Sigmoid colon (tissue), 7 donors: ENCODE measurements around the gene TPSD1. TPM values are rescaled to one million over a fixed set of nuclear protein-coding genes. Genes with fewer than 3 reads are reported as not detected.
"Not testable (repeated sequence)": the region's sequence is repeated elsewhere in the genome, so short reads cannot be mapped to it uniquely, and the experiment has no call there.

Experiments used
- DNase-seq: peaks from one replicate; pipeline ENCODE4 v3.0.0-alpha.2; 2019
- H3K27ac ChIP-seq, 4 donors: fragments of 200-600 bp; sonication (generic); one replicate each; pipeline ENCODE4 v1.5.1; 2016 to 2019; ENCODE audit warnings: mild to moderate bottlenecking in 1 of 4
- H3K27me3 ChIP-seq, 3 donors: fragments of 200-600 bp; sonication (generic); one replicate each; pipeline ENCODE4 v1.5.1; 2019; ENCODE audit warnings: mild to moderate bottlenecking in 1 of 3
- H3K36me3 ChIP-seq, 4 donors: fragments of 200-600 bp; sonication (generic); one replicate each; pipeline ENCODE4 v1.5.1; 2016 to 2019
- H3K4me1 ChIP-seq, 4 donors: fragments of 200-600 bp; sonication (generic); one replicate each; pipeline ENCODE4 v1.5.1; 2017 to 2019
- H3K4me3 ChIP-seq, 4 donors: fragments of 200-600 bp; sonication (generic); one replicate each; pipeline ENCODE4 v1.5.1; 2017 to 2019; ENCODE audit warnings: mild to moderate bottlenecking in 2 of 4, moderate library complexity in 1 of 4
- H3K9me3 ChIP-seq, 4 donors: fragments of 200-600 bp in 3 of 4; sonication (generic) in 3 of 4; one replicate each; pipeline versions ENCODE4 v1.5.1 to v1.6.1; 2013 to 2019
- EP300 ChIP-seq, 4 donors: sonication (generic); formaldehyde crosslinking; IDR thresholded peaks; one replicate each; pipeline ENCODE4 v1.6.1; 2017; ENCODE audit warnings: antibody characterized with exemption in 4 of 4
- POLR2A ChIP-seq, 2 donors: fragments of 450-650 bp; IDR thresholded peaks; one replicate each; pipeline ENCODE4 v1.6.1; 2016; ENCODE audit warnings: antibody characterized with exemption in 2 of 2, mild to moderate bottlenecking in 2 of 2, moderate library complexity in 2 of 2
- POLR2AphosphoS5 ChIP-seq, 4 donors: sonication (generic); formaldehyde crosslinking; IDR thresholded peaks; one replicate each; pipeline ENCODE4 v1.6.1; 2017; ENCODE audit warnings: antibody characterized with exemption in 4 of 4
- WGBS, 2 donors: extraction: QIAGEN DNeasy Blood & Tissue Kit; methylation state at CpG; one replicate each; pipeline ENCODE4 v1.1.7; 2013; 5-methylcytosine and 5-hydroxymethylcytosine counted together
- intact Hi-C: fragments of 100-400 bp; cut with DNase I; formaldehyde crosslinking; loops from one replicate; pipeline ENCODE4 v1.15.1; 2023
- polyA plus RNA-seq, 3 donors: library from polyadenylated mRNA; stranded (reverse); fragments of 200-250 nt; gene quantifications; one replicate each; pipeline ENCODE4 v1.2.3, GENCODE V29; 2013
- total RNA-seq, 4 donors: library from RNA; depleted of rRNA; stranded (reverse); fragments of >200 nt; gene quantifications; one replicate each; pipeline ENCODE4 v1.1.0, GENCODE V29; 2016
- TF ChIP-seq, protein P1 (sequence below), 4 experiments: fragments of 450-650 bp in 3 of 4; fragments of 200-600 bp in 1 of 4; IDR thresholded peaks; one replicate each; pipeline ENCODE4 v1.5.1; 2016 to 2019; ENCODE audit warnings: antibody characterized with exemption in 4 of 4, mild to moderate bottlenecking in 3 of 4, moderate library complexity in 2 of 4
- donor health status: healthy with polysubstance abuse.
- donor health status: Bipolar disorder and iron deficiency.
- donor health status: healthy.

TPSD1 gene
- total and polyA plus RNA-seq, 7 donors, result 0.71 to 5.3 (median 1.2) TPM; not detected in 4

GRCh38 chr16:1293921-1294656 is 38.2 kb downstream of the TPSD1 start:
- intact Hi-C loops, result no loop called here
- Histone ChIP-seq H3K27me3 (peaks cover 12 to 41% (median 40%) of the 10 kb centered on the region in 3 donors), H3K4me3 (no peak overlapping the region), H3K4me1 (peaks cover 0 to 9% (median 0%) of the 10 kb centered on the region in 4 donors), H3K27ac (no peak overlapping the region), H3K36me3 (no peaks in the 10 kb centered on the region), H3K9me3 (no peaks in the 10 kb centered on the region)
- 80 to 85% methylated on average over 11 of the region's 11 CpGs for WGBS, 2 donors
- DNase-seq, result no peak
- TF ChIP-seq POLR2AphosphoS5 (IDR thresholded peaks at IDR 0.05) (no peak), POLR2A (IDR thresholded peaks at IDR 0.05) (no peak), EP300 (IDR thresholded peaks at IDR 0.05) (no peak)
- TF ChIP-seq, protein P1, sequence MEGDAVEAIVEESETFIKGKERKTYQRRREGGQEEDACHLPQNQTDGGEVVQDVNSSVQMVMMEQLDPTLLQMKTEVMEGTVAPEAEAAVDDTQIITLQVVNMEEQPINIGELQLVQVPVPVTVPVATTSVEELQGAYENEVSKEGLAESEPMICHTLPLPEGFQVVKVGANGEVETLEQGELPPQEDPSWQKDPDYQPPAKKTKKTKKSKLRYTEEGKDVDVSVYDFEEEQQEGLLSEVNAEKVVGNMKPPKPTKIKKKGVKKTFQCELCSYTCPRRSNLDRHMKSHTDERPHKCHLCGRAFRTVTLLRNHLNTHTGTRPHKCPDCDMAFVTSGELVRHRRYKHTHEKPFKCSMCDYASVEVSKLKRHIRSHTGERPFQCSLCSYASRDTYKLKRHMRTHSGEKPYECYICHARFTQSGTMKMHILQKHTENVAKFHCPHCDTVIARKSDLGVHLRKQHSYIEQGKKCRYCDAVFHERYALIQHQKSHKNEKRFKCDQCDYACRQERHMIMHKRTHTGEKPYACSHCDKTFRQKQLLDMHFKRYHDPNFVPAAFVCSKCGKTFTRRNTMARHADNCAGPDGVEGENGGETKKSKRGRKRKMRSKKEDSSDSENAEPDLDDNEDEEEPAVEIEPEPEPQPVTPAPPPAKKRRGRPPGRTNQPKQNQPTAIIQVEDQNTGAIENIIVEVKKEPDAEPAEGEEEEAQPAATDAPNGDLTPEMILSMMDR (IDR thresholded peaks at IDR 0.05), result no peak

DNA sequence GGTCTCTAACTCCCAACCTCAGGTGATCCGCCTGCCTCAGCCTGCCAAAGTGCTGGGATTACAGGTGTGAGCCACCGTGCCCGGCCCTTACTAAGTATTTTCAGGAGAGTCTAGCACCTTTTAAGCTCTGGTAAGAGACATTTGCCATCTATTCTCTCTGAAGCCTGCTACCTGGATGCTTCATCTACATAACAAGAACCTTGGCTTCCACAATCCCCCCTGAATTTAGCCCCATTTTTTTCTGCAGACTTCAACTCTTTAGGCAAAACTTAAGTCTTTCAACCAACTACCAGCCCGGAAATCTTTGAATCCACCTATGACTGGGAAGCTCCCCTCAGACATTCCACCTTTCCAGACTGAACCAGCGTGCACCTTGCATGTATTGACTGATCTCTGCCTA is 39.6 kb downstream of the TPSD1 start:
- Histone ChIP-seq H3K27me3 (peaks cover 12 to 41% (median 39%) of the 10 kb centered on the region in 3 donors), H3K36me3 (no peaks in the 10 kb centered on the region), H3K27ac (no peak overlapping the region), H3K9me3 (no peaks in the 10 kb centered on the region), H3K4me1 (peaks cover 0 to 9% (median 0%) of the 10 kb centered on the region in 4 donors), H3K4me3 (no peak overlapping the region)
- DNase-seq, result no peak
- 75 to 85% methylated on average over 5 of the region's 5 CpGs for WGBS, 2 donors
- no peak for TF ChIP-seq EP300 (IDR thresholded peaks at IDR 0.05)
- TF ChIP-seq POLR2AphosphoS5 (IDR thresholded peaks at IDR 0.05), result no peak
- TF ChIP-seq POLR2A (IDR thresholded peaks at IDR 0.05), result no peak
- TF ChIP-seq, protein P1 (IDR thresholded peaks at IDR 0.05), result no peak
- intact Hi-C loops, result no loop called here

- 81 to 82% methylated on average over 8 of the region's 8 CpGs for WGBS, 2 donors
- intact Hi-C loops, DNase-seq, H3K27ac ChIP-seq, H3K36me3 ChIP-seq, H3K4me3 ChIP-seq, H3K9me3 ChIP-seq: not testable (repeated sequence)
- Histone ChIP-seq H3K4me1 (peaks cover 0 to 15% (median 8%) of the 10 kb centered on the region in 4 donors), H3K27me3 (peaks cover 18 to 41% (median 39%) of the 10 kb centered on the region in 3 donors)
Measured at GRCh38 chr16:1296688-1297017, 40.8 kb downstream of the TPSD1 start.

- Histone ChIP-seq H3K9me3 (no peaks in the 10 kb centered on the region), H3K36me3 (no peaks in the 10 kb centered on the region), H3K4me1 (peaks cover 0 to 15% (median 8%) of the 10 kb centered on the region in 4 donors), H3K27me3 (peaks cover 18 to 42% (median 41%) of the 10 kb centered on the region in 3 donors), H3K4me3 (no peak overlapping the region), H3K27ac (no peak overlapping the region)
- no peak for DNase-seq
- 29 to 44% methylated on average over 6 of the region's 6 CpGs for WGBS, 2 donors
- TF ChIP-seq POLR2A (IDR thresholded peaks at IDR 0.05) (no peak), EP300 (IDR thresholded peaks at IDR 0.05) (no peak), POLR2AphosphoS5 (IDR thresholded peaks at IDR 0.05) (no peak)
- TF ChIP-seq, protein P1 (IDR thresholded peaks at IDR 0.05), result no peak
- intact Hi-C loops, result no loop called here
Measured at GRCh38 chr16:1297018-1297696, 41.3 kb downstream of the TPSD1 start.

- TF ChIP-seq POLR2A (IDR thresholded peaks at IDR 0.05) (no peak), EP300 (IDR thresholded peaks at IDR 0.05) (no peak)
- TF ChIP-seq, protein P1 (IDR thresholded peaks at IDR 0.05), result no peak
- H3K27ac ChIP-seq, result no peak overlapping the region
- H3K4me1 ChIP-seq, result peaks cover 0 to 15% (median 8%) of the 10 kb centered on the region in 4 donors
- WGBS, 2 donors, result 94 to 95% methylated on average over 14 of the region's 14 CpGs
- no peaks in the 10 kb centered on the region for H3K9me3 ChIP-seq
- intact Hi-C loops, result no loop called here
- H3K27me3 ChIP-seq, result peaks cover 18 to 44% (median 42%) of the 10 kb centered on the region in 3 donors
- DNase-seq, result no peak
- no peaks in the 10 kb centered on the region for H3K36me3 ChIP-seq
- H3K4me3 ChIP-seq, result no peak overlapping the region
Measured at GRCh38 chr16:1298406-1298805, 42.5 kb downstream of the TPSD1 start.
